Loucy (cell line): Measurements from ENCODE around the gene FSTL4.

Source experiments
- CTCF ChIP-seq: fragments of 200-600 bp; sonication (generic); conservative IDR thresholded peaks from 2 replicates; pipeline ENCODE4 v1.5.1; 2014; ENCODE audit warnings: mild to moderate bottlenecking, antibody characterized with exemption, low read length
- EZH2phosphoT487 ChIP-seq: fragments of 200-600 bp; IDR thresholded peaks from 2 replicates; pipeline ENCODE4 v1.6.1; 2018; ENCODE audit warnings: antibody characterized with exemption, mild to moderate bottlenecking, moderate library complexity, borderline replicate concordance

GRCh38 chr5:133234273-133234672, 378.1 kb downstream of the FSTL4 start:
- no peak for TF ChIP-seq CTCF
- TF ChIP-seq EZH2phosphoT487, result no peak
